RCC 7860 (cell line): ENCODE results near the gene POLN.
"Not testable (repeated sequence)": the region's sequence is repeated elsewhere in the genome, so short reads cannot be mapped to it uniquely, and the experiment has no call there.

Experiments
- DNase-seq: peaks from one replicate; pipeline ENCODE4 v3.0.0-alpha.2; 2015; ENCODE audit warnings: low spot score
- FAIRE-seq: peaks from 2 replicates; lab custom pipeline; 2012; peaks lifted over from hg19 to GRCh38; lab: Jason Lieb, UNC

Gene POLN

DNA sequence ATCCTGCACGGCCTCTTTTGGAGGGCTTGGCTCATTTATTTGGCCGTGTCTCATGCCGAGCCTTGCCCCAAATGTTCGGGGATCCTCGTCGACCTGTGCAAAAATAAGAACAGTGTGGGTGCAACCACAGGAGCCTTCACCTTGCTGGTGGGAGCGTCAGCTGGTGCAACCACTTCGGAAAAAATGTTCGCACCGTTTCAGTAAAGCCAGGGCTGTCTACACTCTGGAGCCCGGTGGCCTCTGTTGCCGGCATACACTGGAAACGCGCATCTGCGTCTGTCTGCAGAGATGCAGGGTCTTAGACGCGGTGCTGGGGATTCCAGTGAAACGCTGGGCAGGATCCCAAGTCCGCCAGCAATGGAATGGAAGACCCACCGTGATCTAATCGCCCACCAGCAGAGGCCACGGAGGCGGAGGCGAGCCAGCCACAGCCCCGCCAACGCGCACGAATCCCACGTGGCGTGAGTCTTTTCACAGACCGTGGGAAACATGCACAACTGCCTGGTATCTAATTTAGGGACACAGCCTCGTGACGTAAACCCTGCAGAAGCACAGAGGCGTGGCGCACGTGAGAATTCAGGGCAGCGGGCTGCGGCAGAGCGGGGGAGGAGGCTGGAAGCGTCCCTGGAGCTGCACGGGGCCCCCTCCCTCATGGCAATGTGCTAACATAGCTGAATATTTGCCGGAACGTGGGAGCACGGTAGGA is 33.8 kb upstream of the POLN start:
- FAIRE-seq, result no peak
- DNase-seq, result no peak

DNA sequence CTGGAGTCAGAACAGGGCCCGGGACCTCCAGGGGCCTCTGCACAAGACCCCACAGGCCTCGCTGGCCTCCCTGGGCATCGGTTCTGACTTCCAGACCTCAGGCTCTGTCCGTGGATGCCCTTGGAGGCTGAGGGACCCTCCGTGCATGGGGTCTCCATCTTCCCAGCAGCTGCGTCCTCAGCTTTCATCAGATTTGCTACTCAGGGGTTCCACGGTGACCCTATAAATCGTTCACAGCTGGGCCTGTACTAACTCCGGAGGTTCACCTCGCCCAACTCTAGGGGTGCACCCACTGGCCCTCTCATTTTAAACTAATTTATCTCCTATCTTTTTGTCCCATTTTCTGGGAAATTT is 33.1 kb upstream of the POLN start:
- FAIRE-seq, DNase-seq: not testable (repeated sequence)

DNA sequence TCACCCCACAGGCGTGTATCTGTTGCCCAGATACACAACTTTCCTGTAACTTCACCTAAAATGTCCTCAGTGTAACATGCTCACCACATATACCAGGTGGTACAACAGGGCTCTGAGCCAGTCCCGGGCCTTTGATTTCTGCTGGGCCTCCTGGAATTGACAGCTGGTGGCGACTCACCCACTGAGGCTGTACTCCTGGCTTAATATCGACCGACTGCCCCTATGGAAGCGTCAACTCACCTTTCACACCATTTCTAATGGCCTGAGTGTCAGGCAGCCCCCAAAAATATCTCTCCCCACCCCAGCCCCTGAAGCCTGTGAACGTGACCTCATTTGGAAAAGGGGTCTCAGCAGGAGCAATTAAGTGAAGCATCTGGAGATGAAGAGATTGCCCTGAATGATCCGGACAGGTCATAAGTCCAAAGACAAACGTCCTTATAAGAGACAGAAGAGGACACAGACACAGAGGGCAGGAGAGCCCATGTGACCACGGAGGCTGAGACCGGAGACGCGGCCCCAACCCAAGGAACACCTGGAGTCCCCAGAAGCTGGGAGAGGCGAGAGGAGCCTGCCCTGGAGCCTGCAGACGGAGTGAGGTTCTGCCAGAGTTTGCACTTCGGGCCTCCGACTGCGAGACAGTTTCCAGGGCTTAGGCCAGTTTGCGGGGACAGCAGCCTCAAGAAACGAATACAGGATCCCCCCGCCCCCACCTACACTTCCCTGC is 32.6 kb upstream of the POLN start:
- FAIRE-seq, result no peak
- DNase-seq, result no peak

DNA sequence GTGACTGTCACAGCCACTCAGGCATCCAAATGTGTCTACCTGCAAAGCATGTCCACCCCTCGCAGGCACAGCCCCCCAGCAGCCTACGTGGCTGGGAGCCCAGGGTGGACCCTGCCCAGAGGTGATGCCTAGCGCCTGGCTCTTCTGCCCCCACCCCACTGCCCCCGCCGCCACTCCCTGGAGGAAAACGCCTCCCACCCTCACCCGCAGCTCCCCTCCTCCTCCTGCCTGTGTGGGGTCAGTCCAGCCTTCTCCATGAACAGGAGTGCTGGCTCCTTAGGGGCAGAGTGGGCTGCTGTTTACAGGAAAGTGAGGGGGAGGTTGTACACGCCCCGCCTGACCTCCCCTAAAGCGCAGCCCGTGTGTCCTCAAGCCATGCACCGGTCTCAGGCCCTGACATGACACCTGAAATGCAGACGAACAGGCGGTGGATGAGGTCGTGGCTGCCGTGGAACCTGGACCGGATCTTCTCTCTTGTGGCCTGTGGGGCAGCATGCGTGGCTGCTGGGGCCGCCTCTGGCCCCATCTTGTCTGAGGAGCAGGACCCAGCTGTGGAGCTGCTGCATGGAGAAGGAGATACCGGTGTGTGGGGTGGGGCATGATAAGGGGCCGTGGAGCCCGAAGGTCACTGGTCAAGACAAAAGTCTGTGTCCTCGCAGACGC is 31.9 kb upstream of the POLN start:
- DNase-seq, result no peak
- no peak for FAIRE-seq

DNA sequence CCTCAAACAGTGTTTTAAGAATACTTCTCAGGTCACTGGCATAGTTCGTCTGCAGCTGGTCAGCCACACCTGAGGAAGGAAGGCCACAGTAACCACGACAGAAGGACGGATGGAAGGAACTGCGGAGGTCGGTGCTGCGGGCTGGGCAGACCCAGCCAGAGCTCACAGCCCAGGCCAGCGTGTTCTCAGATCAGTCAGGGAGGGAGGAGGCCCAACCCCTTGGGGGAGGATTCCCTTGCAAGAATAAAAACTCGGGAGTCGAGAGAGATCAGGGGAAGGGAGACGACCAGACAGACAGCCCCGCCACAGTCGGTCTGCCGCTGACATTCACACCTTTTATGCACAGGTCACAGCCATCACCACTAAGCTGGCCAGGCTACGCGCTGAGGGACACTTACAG is 31.3 kb upstream of the POLN start:
- FAIRE-seq (no peak), DNase-seq (no peak)

DNA sequence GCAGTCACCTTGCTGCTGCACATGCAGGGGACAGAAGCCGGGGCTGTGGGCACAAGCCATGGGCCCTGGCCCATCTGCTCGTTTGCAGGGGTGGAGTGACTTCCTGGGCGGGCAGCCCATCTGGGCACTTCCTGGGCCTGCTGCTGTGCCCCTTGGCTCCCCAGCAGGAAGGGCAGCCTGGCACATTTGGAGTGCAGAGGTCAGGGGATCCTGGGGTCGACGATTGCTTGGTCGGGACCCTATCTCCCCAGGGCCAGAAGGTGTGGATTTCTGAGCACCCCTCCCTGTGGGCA is 30.9 kb upstream of the POLN start:
- FAIRE-seq, result no peak
- no peak for DNase-seq

DNA sequence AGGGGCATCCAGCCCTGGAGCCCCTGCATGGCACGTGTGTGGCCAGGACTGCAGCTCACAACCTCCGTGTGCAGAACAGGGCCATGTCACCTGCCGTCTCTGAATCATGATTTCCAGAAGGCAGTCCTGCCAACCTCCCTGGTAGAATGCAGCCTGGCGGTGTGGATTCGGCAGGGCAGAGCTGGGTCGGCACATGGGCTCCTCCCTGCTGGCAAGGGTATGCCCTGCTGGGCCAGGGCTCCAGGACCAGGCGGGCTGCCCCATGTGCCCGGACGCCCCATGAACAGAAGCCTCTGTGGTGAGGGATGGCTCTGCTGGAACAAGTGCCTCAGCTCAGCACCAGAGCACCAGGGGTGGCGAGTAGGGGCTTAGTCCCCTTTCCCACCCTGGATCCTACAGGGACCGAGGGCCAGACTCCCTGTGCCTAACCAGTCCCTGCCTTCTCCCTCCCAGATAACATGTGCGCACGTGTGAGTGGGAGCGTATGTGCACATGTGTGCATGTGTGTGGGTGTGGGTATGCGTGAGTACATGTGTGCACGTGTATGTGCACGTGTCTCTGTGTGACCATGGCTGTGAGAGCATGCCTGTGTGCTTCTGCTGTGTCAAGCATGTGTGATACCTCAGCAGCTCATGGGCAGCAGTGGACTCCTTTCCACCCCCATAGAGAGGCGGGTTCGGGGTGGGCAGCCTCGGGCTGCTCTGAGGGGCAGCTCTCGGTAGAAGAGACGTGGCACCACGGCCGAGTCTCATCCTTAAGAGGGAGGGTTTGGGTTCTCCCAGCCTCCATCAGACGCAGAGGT is 30.3 kb upstream of the POLN start:
- DNase-seq (no peak), FAIRE-seq (no peak)

DNA sequence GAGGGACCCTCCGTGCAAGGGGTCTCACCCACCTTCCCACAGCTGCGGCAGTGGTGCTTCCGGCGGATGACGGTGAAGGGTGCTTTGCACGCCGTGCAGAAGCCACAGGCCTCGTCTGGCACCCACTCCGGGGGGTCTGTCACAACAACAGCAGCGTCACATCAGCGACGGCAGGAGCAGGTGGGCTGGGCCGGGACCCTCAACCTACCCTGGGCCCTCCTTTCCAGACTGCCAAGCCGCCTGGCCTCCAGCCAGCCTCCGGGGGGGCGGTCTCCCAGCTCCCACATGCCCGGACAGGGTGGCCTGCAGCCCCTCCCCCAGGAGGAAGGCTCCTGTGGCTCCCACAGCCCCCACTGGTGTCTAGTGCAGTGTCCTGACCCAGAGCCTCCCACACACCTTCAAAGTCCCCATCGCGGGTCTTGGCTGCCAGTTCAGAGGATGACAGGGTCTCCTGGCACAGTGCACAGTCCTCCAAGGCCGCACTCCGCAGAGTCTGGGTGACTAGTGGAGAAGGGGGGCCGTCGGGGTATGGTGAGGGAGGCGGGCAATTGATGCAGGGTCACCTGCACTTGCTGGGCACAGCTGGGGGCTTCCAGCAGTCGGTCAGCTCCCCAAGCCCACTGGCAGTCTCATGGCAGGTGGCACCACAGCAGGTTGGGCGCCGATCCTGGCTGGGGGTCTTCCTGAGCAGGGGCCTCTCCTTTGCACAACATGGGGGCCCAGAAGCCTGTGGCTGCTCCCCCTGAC is 29.5 kb upstream of the POLN start:
- DNase-seq (no peak), FAIRE-seq (no peak)

DNA sequence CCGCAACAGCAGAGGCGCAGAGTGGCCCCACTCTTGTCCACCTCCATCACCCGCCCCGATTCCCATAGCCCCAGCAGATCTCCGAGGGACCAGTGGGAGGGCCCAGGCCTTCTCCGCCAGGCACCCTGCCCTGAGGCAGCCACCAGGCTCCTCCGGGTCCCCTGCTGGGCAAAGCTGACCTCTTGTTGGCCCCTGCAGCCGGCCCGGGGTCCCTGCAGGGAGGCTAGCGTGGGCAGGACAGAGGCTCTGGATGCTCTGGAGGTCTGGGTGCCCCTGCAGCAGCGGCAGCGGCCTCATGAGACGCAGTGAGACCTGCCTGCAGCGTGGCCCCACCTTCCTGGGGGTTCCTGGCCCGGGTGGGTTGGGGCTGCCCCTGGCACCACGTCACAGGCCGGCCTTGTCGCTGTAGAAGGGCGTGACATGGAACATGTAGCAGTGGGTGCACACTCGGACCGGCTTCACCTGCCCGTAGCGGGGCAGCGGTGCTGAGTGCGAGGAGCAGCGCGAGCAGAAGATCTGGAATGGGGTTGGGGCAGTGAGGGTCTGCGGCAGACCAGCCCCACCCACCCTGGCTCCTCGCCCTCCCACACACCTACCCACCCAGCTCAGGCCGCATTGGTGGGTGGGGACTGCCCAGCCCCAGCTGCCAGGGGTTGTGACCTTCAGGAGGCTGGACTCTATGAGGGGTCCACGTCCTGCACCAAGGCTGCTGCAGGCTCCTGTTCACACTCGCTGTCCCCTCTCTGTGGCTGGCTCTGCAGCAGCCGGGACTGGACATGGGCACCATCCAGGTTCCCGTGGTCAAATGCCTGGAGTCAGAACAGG is 28.6 kb upstream of the POLN start:
- DNase-seq (no peak), FAIRE-seq (no peak)

DNA sequence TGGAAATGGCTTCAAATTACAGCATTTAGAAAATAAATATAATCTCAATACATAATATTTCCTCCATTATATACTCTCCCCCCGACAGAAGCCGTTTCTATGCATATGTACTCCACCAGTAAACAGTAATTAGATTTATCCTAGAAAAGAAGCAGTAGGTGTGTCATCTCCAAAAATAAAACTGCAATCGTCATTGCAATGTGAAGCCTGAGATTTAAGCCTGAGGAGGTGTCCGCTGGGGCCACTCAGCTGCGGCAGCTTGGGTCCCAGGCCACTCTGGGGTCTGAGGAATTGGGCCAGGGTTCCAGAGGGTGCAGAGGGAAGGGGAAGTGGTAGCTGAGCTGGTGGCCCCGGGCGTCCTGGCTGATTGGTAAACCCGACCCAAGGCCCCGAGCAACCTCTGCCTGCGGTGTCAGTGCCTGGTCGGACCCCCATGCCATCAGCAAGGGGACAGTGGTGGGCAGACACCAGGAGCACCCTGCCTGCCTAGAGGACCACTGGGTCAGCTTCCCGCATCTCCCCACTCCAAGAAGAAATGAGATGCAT is 27.8 kb upstream of the POLN start:
- FAIRE-seq (no peak), DNase-seq (no peak)

DNA sequence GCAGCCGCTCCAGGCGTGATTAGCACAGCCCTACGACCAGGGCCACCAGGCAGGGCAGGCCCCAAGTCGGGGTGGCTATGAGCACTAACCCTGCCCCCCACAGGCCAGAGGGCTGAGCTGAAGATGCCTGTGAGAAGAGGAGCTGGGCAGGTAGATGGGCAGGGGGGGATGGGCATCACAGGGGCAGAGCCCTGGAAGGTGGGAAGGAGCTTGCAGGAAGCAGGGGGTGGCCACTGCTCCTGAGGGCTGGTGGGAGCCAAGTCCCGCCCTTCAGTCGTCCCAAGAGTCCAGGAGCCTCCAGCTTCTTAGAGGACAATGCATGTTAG is 27.2 kb upstream of the POLN start:
- no peak for DNase-seq
- no peak for FAIRE-seq

DNA sequence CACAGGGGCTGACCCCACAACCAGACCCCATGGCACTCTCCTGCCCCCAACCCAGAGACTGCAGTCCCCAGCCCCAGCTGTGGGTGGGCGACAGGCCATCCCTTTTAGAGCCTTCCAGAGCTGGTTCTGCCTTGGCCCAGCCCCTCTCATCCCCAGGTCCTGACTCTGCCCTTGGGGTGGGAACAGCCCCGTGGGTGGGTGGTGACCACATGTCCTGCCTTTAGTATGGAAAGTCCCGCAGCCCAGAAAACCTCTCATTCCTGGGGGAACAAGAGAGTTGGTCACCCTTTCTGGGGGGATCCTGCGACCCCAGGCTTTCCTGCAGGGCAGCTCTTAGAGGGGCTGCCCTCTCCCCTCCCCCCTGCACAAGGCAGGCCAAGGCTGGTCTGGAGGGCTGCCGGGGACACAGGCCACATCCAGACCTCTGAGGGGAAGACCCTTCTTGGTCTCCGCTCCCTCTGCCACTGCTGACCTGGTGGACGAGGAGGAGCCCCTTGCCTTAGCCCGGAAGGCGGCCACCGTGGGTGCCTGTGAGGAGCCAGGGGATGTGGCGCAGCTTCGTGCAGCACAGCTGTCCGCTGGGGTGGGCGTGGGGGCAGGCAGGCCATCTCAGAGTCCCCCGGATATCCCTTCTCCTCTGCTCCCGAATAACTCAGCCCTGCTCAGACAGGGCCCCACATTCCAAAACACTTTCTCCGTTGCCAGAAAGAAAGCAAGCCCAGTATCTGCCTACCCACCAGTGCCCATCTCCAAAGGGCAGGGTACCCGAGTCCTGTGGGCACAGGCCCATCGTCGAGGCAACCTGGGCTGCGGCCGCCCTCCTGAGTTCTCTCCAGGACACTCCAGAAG is 26.7 kb upstream of the POLN start:
- DNase-seq (no peak), FAIRE-seq (no peak)

DNA sequence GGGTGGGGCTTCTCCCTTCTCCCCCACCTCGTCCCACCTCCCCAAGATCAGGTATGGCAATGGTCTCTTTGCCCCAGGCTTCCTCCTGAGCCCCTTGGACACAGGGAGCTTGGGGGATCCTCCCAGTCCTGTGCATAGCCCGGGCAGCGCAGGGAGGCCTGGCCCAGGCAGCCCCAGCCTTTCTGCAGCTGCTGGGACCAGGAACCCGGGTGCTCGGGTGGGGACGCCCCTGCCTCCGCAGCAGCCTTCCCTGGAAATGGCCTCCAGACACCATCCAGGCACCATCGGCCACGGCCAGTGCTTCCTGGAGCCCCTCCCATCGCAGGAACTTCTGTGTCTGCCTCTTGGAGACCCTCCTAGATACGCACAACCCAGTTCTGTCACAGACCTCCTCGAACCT is 25.9 kb upstream of the POLN start:
- FAIRE-seq, result no peak
- no peak for DNase-seq

DNA sequence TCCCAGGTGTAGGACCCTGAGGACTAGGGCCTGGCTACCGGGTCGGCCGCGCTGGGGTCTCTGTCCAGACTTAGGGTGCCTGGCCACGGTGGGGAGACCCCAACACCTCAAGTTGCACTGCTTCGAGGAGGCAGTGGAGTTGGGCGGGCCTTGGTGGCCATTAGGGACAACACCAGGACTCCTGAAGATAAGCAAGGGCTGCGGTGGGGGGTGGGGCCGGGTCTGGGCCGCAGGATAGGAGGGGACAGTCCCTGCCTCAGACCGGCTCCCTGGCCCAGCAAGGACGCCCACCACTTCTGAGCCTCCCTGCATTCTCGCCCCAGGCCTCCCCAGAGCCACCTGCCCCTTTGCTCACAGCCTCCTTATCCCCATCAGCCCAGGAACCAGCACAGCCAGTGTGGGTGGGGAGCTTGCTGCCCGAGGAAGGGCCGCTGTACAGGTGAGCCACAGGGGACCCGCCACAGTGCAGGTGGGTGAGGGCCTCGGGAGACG is 25.4 kb upstream of the POLN start:
- DNase-seq, result no peak
- FAIRE-seq, result no peak

DNA sequence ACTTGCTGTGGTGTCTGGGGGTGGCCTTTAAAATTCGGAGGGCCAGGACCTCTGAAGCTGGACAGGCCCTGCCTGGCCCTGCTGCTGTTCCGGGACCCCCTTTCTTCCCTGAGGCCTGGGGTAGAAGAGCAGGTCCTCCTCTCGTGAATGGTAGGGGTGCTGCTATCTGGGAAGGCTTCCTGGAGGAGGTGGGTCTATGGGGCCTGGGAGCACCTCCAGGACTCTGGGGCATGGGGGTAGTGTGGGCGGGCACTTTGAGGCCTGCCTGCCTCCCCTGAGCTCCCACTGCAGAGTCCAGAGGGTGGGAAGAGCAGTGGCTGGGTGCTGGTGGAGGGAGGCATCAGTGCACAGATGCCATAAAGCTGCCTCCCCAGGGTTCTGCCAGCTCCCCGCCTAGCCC is 24.9 kb upstream of the POLN start:
- no peak for FAIRE-seq

DNA sequence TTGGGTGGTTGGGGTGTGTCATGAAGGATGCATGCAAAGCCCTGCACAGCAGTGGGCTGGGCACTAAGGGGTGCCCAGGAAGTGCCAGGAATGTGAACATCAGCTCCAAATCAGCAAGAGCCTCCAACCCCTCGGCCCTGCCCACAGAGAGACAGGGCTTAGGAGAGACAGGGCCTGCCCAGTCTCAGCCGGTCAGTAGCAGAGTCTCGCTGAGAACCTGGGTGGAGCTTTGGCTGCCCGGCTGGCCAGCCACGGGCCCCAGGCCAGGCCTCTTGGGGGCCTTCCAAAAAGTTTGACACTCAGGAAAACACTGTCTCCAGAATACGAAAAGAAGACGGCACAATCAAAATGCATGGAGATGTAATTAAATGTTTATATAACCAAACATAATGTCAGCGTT is 24.3 kb upstream of the POLN start:
- no peak for DNase-seq
- FAIRE-seq, result no peak

More for the DNA sequence above, 24.9 kb upstream of the POLN start:
- DNase-seq, result no peak

DNA sequence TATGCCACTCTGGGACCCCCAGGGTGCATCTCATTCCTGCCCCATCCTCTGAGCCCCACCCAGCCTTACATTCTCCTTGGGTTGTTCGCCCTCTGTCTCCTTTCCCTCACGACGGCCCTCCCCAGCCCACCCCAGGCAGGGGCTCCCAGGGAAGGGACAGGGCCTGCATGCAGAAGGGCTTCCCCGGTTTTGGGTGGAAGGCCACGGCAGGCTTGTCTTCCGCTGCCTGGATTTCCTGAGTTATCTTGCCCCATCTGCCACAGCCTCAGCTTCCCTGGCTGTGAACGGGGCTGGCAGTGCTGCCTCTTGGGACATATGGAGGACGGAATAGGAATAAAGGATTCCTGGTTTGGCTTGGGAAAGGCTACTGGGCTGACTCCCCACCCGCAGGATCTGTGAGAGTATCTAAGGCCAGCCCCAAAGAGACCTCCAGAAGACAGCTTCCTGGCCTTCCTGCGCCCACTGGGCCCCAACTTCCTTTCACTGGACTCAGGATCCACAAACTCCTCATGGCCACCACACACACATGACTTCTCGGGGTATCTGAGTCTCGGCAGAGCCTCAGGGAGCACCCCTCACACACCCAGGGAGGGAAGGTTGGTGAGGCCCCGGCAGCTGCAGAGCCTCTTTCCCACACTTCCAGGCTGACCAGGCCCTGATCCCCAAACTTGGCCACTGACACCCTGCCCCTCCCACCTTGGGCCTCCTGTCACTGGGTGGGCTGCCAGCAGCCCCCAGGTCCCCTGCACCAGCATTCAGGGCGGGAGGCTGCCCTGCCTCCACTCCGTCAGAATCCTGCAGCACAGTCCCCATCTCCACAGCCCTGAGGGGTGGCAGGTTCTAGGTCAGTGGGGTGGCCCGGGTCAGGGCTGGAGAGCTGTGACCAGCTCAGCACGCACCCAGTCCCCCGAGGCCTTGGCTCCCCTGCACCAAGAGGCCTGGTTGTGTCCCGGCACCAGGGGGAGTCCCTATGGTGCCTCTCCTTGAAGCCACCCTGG is 23.5 kb upstream of the POLN start:
- FAIRE-seq (no peak), DNase-seq (no peak)
